OCI-LY3 (cell line): ENCODE results near the gene FBXO40.
A peak's percentile ranks its signal among the peaks of the same experiment; 100 is the strongest.

Experiments
- H2AFZ ChIP-seq: fragments of 200-600, 300-600 bp; shearing (Covaris generic); 2 replicates; pipeline ENCODE4 v1.6.0; 2014; ENCODE audit warnings: antibody characterized with exemption, low read depth, low read length
- H3K27ac ChIP-seq: fragments of 200-600, 300-600 bp; sonication (generic); 2 replicates; pipeline ENCODE4 v1.5.1; 2014; ENCODE audit warnings: mild to moderate bottlenecking, low read length, moderate library complexity, mixed read lengths
- H3K27me3 ChIP-seq: fragments of 200-600, 300-600 bp; sonication (generic); 2 replicates; pipeline ENCODE4 v1.6.1; 2014; ENCODE audit warnings: low read depth, low read length, mixed read lengths
- H3K36me3 ChIP-seq: fragments of 200-600, 300-600 bp; sonication (generic); replicated peaks from 2 replicates; pipeline ENCODE3; 2014; ENCODE audit warnings: low read depth, low read length, mixed read lengths
- H3K4me1 ChIP-seq: fragments of 300-600, 200-600 bp; sonication (generic); 2 replicates; pipeline ENCODE4 v1.6.1; 2014; ENCODE audit warnings: low read length, mixed read lengths
- H3K4me2 ChIP-seq: fragments of 200-600, 300-600 bp; sonication (generic); 2 replicates; pipeline ENCODE4 v1.6.1; 2014; ENCODE audit warnings: low read length, mixed read lengths
- H3K4me3 ChIP-seq: fragments of 300-600, 200-600 bp; sonication (generic); 2 replicates; pipeline ENCODE4 v1.5.1; 2014; ENCODE audit warnings: antibody characterized with exemption, mild to moderate bottlenecking, low read length, moderate library complexity
- H3K79me2 ChIP-seq: fragments of 300-600, 200-600 bp; shearing (Covaris generic); 2 replicates; pipeline ENCODE4 v1.6.1; 2014; ENCODE audit warnings: mild to moderate bottlenecking, low read length, mixed read lengths
- H3K9ac ChIP-seq: fragments of 300-600, 200-600 bp; shearing (Covaris generic); 2 replicates; pipeline ENCODE4 v1.6.0; 2014; ENCODE audit warnings: mild to moderate bottlenecking, low read length, moderate library complexity
- H3K9me3 ChIP-seq: fragments of 200-600, 300-600 bp; shearing (Covaris generic); 2 replicates; pipeline ENCODE4 v1.6.1; 2014; ENCODE audit warnings: low read length, mixed read lengths; ENCODE audit not compliant: insufficient read depth
- H4K20me1 ChIP-seq: fragments of 200-600, 300-600 bp; sonication (generic); 2 replicates; pipeline ENCODE4 v1.6.1; 2016; ENCODE audit warnings: low read length, mixed read lengths; ENCODE audit not compliant: insufficient read depth
- CTCF ChIP-seq: fragments of 200-600, 300-600 bp; sonication (generic); IDR thresholded peaks from 2 replicates; pipeline ENCODE4 v1.5.1; 2014; ENCODE audit warnings: antibody characterized with exemption, low read length, low read depth
- EZH2phosphoT487 ChIP-seq: fragments of 200-600 bp; shearing (Covaris generic); IDR thresholded peaks from 2 replicates; pipeline ENCODE4 v1.6.1; 2018; ENCODE audit warnings: antibody characterized with exemption, mixed run types, low read depth

The FBXO40 gene

GRCh38 chr3:121648219-121648958, 55.2 kb downstream of the FBXO40 start:
- Histone ChIP-seq H3K4me1 (peaks cover 1% of the 10 kb centered on the region; the same call in 1 of the 2 replicates), H3K4me3 (no peak overlapping the region), H3K36me3 (peaks cover 69% of the 10 kb centered on the region), H3K27me3 (no peaks in the 10 kb centered on the region), H3K9me3 (no peaks in the 10 kb centered on the region), H3K9ac (no peak overlapping the region), H3K27ac (no peak overlapping the region), H2AFZ (no peak overlapping the region), H3K79me2 (peaks cover 16% of the 10 kb centered on the region), H3K4me2 (no peak overlapping the region), H4K20me1 (peaks cover 5% of the 10 kb centered on the region; the same call in 1 of the 2 replicates)
- no peak for TF ChIP-seq EZH2phosphoT487
- TF ChIP-seq CTCF: no peak

- no peak overlapping the region for H3K27ac ChIP-seq
- H3K4me3 ChIP-seq: no peak overlapping the region
- no peak overlapping the region for H3K4me2 ChIP-seq
- H2AFZ ChIP-seq: no peak overlapping the region
- H3K9ac ChIP-seq: no peak overlapping the region
- peaks cover 25% of the 10 kb centered on the region for H3K79me2 ChIP-seq
- H3K36me3 ChIP-seq: peaks cover 66% of the 10 kb centered on the region
- H3K27me3 ChIP-seq: no peaks in the 10 kb centered on the region
- peaks cover 8% of the 10 kb centered on the region; the same call in 1 of the 2 replicates for H4K20me1 ChIP-seq
- no peaks in the 10 kb centered on the region for H3K9me3 ChIP-seq
- H3K4me1 ChIP-seq: peaks cover 14% of the 10 kb centered on the region
- no peak for TF ChIP-seq CTCF
- no peak for TF ChIP-seq EZH2phosphoT487
Observed at GRCh38 chr3:121649645-121650044, 56.5 kb downstream of the FBXO40 start.

GRCh38 chr3:121651684-121652083, 58.5 kb downstream of the FBXO40 start:
- Histone ChIP-seq H3K27ac (no peak overlapping the region), H3K27me3 (no peaks in the 10 kb centered on the region), H3K9ac (no peak overlapping the region), H4K20me1 (peaks cover 8% of the 10 kb centered on the region; the same call in 1 of the 2 replicates), H2AFZ (no peak overlapping the region), H3K4me2 (no peak overlapping the region), H3K36me3 (peaks cover 72% of the 10 kb centered on the region), H3K4me1 (peaks cover 23% of the 10 kb centered on the region), H3K9me3 (no peaks in the 10 kb centered on the region), H3K4me3 (no peak overlapping the region), H3K79me2 (peaks cover 25% of the 10 kb centered on the region)
- TF ChIP-seq CTCF (no peak), EZH2phosphoT487 (no peak)

GRCh38 chr3:121654493-121655385, 61.6 kb downstream of the FBXO40 start:
- Histone ChIP-seq H3K4me1 (peaks cover 31% of the 10 kb centered on the region), H3K9ac (peak overlapping the region; percentile 18; the same call in 1 of the 2 replicates), H3K27ac (peak overlapping the region; percentile 79), H3K36me3 (peaks cover 83% of the 10 kb centered on the region), H3K79me2 (peaks cover 51% of the 10 kb centered on the region), H2AFZ (no peak overlapping the region), H3K27me3 (no peaks in the 10 kb centered on the region), H3K4me2 (peak overlapping the region; percentile 67), H3K9me3 (no peaks in the 10 kb centered on the region), H4K20me1 (peaks cover 8% of the 10 kb centered on the region; the same call in 1 of the 2 replicates), H3K4me3 (peak overlapping the region; percentile 45)
- TF ChIP-seq EZH2phosphoT487: no peak
- TF ChIP-seq CTCF: no peak
